ENCODE results near the gene CABLES1.

GRCh38 chr18:23194997-23195957, 60.0 kb downstream of the CABLES1 start:
- no peak for TF ChIP-seq CTCF (IDR thresholded peaks at IDR 0.05)
- TF ChIP-seq POLR2AphosphoS5 (IDR thresholded peaks at IDR 0.05): no peak
- TF ChIP-seq POLR2A (IDR thresholded peaks at IDR 0.05): no peak

Measured in gastroesophageal sphincter (tissue), 3 donors.